A673 (cell line): ENCODE measurements around the gene KREMEN1.

Experiments
- CTCF ChIP-seq: fragments of 300-800, 200-600 bp; sonication (generic); conservative IDR thresholded peaks from 2 replicates; pipeline ENCODE4 v1.5.1; 2017; ENCODE audit warnings: low read depth, mild to moderate bottlenecking, antibody characterized with exemption, low read length, moderate library complexity, mixed read lengths
- EZH2 ChIP-seq: fragments of 200-600 bp; sonication (generic); IDR thresholded peaks from 2 replicates; pipeline ENCODE4 v1.6.1; 2017; ENCODE audit warnings: borderline replicate concordance, low read depth, mild to moderate bottlenecking, mixed read lengths, antibody characterized with exemption, low read length; ENCODE audit not compliant: poor library complexity, severe bottlenecking

DNA sequence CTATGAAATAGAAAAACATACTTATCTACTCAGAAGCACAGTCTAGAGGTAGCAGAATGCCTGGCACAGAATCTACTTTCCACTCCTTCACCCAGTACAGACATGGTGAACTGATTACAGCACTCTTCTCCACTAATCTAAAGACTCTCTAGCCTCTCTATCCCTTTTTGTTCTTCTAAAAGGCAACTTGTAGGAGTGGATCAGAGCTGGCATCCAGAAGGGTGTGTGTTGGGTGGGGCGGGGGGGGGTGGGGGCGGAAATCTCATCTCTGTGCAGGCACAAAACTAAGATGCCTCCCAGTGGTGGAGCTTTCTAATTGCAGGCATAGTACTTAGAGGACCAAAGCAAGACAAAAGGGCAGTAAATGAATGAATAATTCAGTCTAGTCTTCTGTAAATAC is 121.3 kb downstream of the KREMEN1 start:
- TF ChIP-seq CTCF (0 out of 2 replicates have a peak, but pooled peaks have one; percentile 20), EZH2 (no peak)
